ENCODE data around the gene FBXW12.

Gene FBXW12

DNA sequence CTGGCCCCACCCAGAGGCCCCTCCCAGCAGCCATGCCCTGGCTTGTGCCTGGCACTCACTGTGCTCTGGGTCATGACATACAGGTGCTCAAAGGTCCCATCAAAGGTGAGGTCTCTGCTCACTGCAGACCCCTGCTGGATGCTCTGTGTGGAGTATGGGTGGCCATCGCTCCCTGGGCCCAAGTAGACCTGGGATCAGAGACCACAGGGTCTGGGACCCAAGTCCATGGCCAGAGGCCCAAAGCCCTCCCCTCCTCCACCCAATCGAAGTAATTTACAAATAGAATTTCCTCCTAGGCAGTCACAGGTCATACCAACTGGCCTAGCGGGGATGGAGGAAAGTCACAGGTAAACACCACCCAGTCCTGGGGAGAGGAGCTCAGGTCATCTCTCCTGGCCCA lies 50.3 kb downstream of the FBXW12 start:
- no peak for DNase-seq (ENCODE audit: low read depth in 2 of 2)

DNA sequence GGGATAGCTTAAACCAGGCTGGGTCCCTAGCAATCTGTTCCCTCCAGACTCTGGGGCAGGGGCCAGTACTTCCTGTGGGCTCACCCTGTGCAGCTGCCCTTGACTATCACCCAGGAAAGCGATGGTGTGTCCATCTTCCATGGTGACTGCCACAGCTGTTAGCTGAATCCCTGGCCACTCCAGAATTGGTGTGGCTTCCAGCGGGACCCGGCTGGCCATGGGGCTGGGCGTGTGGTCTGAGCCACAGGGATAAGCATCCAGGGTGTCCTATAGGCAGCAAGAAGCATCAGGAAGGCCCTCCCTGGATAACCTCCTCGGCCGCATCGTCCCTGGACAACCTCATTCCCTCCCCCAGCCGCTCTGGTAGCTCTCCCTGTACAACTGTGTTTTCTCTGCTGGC lies 50.7 kb downstream of the FBXW12 start:
- DNase-seq (ENCODE audit: low read depth in 2 of 2), result no peak

DNA sequence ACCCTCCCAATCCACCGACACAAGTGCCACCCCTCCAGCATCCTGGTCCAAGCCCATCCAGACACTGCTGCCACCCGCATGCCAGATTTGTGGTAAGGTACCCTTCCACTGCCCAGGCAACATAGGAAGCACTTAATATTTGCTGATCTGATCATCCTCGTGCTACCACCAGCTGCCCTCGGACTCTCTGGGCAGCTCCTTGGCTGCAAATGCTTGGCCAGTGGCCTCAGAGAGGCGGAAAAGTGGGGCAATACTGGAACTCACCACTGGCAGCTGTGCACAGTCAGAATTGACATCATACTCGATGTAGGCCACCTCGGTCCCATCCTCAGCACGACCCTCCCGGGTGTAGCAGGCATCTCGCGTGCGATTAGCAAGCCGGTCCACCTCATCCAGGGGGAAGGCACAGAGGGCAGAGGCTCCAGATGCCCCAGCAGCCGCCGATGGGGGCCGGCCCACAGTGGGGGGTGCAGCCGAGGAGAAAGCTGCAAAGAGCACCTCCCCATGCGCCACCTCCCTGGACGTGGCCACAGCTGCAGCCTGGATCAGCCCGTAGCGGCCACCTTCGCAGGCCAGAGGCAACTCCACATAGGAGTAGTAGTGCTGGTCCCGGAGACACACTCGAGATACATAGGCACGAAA lies 51.3 kb downstream of the FBXW12 start:
- DNase-seq (ENCODE audit: low read depth in 2 of 2), result no peak

DNA sequence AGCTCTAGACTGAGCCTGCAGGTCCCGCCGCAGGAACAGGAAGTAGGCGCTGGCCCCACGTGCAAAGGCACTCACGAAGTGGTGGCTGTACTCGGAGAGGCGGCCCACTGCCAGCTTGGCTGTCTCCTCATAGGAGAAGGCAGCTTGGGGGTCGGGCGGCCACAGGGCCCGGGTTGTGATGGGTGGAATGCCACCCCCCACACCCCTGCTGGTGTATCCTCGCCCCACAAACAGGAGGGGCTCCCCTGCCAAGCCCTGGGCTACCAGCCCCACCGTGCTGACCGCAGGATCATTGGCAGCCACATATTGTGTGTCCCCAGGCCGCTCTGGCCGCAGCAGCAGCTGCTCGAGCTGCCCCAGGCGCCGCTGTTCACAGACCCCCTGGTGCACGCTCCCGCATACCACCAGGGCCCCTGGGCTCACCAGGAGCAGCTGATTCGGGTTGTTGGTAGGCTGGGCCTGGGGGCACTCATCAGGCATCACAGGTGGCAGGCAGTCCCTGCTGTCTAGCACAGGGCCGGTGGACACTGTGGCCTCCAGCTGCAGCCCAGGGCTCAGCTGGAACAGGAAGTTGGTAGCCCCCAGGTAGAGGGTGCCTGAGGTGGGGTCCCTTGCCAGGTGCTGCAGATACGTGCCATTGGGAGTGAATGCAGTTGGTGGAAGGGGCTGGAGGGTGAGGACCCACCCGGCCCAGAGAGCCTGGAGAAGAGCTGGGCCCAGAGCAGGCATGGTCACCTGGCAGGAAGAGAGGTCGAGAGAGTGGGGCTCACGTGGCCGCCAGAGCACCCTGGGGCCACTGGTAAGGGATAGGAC lies 52.1 kb downstream of the FBXW12 start:
- DNase-seq (ENCODE audit: low read depth in 2 of 2), result no peak

DNA sequence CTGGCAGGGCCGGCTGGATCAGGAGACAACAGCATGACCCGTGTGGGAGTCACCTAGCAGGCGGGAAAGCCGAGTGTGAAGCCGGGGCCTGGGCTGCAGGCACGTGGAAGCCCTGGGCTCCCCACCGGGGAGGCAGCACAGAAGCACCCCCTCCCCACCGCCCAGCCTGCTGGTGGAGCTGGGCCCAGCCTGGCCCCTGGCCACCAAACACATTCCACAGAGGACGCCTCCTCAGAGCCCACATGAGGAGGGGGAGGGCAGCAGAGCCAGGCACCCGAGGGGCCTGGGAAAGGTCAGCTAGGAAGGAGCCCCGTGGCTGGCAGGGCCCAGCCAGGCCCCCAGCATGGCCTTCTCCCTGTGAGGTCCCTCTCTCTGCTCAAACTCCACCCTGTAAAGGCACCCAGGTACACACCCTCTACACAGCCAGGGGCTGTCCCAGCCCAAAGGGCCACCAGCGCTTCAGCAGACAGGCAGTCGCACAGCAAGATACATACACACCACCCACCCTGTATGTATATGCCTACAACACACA lies 53.3 kb downstream of the FBXW12 start:
- no peak for DNase-seq (ENCODE audit: low read depth in 2 of 2)

- no peak for DNase-seq (ENCODE audit: low read depth in 2 of 2)
Measured at GRCh38 chr3:48426401-48426909, 54.4 kb downstream of the FBXW12 start.

GRCh38 chr3:48426944-48427629 lies 55.1 kb downstream of the FBXW12 start:
- no peak for DNase-seq (ENCODE audit: low read depth in 2 of 2)

- no peak for DNase-seq (ENCODE audit: low read depth in 2 of 2)
Measured at GRCh38 chr3:48427630-48427962, 55.6 kb downstream of the FBXW12 start.

DNA sequence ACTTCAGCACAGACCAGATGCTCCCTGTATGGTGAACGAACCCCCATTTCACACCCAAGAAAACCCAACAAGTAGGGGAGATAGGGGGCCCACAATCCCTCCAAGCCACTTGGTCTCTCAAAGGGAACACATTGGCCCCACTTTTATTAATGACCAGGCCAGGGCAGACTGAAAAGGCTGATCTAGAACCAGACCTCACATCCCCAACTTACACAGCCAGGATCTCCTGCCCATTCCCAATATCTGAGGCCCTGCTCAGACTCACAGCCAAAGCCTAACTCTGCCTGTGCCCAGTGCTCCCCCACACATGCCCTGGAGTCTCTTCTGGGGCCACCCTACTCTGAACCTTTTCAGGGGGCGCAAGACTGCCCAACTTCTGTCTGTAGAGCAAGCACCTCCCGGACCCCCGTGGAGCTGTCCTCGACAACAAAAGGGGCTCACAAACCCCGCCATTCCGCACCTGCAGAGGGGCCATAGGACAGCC lies 56.1 kb downstream of the FBXW12 start:
- DNase-seq (ENCODE audit: low read depth in 2 of 2), result no peak

GRCh38 chr3:48428572-48429316 lies 56.7 kb downstream of the FBXW12 start:
- DNase-seq (ENCODE audit: low read depth in 2 of 2), result no peak

DNA sequence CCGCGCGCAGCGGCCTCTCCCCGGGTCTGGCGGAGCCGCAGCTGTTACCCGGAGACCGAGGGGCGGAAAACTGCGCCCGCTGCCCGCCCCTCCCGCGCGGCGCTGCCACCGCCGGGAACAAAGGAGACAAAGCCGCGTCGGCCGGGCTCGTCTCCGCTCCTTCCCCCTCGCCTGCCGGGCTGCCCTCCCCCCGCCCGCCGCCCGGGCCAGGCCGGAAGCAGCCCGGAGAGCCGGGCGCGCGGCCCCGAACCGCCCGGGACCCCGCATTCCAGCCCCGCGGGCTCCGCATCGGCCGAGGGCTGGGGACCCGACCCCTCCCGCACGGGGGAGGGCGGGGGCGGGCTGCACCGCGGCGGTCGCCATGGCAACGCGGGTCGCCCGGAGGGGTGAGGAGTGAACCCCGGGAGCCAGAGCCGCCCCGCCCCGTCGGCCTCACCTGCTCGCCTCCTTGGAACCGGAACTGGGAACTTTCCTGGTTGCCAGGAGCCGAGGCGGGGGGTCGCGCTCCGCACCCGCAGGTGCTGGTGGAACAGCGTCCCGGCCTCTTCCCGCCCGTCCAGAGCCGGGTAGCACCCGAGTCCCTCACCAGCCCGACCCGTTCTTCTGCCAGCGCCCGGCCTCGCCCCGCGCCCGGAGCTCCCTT lies 57.4 kb downstream of the FBXW12 start:
- DNase-seq (ENCODE audit: low read depth in 2 of 2), result peak; percentile 30 to 41

- no peak for DNase-seq (ENCODE audit: low read depth in 2 of 2)
Measured at GRCh38 chr3:48429960-48430707, 58.1 kb downstream of the FBXW12 start, which contains the start of gene PLXNB1. TSS of gene PLXNB1 (minus strand) at chr3:48430086. CDS start at chr3:48424611, 5,475 bp downstream.

DNA sequence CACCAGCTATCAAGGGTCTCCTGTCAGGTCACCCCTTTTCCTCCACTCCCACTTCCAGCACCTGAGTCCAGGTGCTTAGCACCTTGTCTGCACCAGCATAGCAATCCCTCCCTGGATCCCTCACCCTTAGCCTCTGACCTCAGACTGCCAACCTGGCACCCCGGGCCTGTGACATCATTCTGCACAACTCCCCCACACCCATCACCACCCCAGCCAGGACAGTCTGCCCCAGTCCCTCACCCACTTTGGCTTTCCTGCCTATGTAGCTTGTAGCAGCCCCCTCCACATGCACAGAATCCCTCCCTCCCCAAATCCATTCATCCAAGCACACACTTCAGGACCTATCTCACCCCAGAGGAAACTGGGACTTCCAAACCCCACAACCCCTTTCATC lies 58.7 kb downstream of the FBXW12 start:
- no peak for DNase-seq (ENCODE audit: low read depth in 2 of 2)

- DNase-seq (ENCODE audit: low read depth in 2 of 2), result no peak
Measured at GRCh38 chr3:48431224-48432029, 59.4 kb downstream of the FBXW12 start.

- DNase-seq (ENCODE audit: low read depth in 2 of 2), result no peak
Measured at GRCh38 chr3:48432411-48433371, 60.7 kb downstream of the FBXW12 start.

DNA sequence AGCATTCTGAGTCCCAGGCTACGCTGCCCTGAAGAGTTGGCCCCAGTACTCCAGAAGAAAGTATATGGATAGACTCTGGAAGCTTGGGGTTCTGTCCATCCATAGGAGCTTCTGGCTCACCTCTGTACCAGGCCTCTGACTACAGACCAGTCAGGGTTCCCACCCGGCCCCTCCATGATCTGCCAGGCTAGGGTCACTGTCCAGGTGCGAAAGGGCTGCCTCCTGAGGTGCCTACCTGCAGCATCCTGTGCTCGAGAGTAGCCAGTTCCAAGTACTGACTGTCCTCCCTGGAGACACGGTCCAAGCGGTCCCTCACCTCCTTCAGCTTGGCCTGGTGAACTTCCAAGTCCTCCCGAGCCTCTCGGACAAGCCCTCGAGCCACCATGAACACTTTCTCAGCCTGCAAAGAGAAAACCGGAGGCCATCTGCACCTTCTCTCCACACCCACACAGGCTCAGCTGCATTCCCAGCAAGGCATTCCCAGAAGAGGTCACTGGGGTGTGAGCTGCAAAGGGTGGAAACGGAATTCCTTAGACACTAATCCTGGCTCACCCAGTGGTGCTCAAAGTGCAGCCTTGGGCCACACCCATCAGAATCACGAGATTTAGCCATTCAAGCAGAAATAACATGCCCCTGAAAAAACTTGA lies 61.6 kb downstream of the FBXW12 start:
- DNase-seq (ENCODE audit: low read depth in 2 of 2), result no peak

GRCh38 chr3:48434591-48435222 lies 62.7 kb downstream of the FBXW12 start:
- DNase-seq (ENCODE audit: low read depth in 2 of 2), result no peak

Measured in stimulated activated CD8-positive, alpha-beta memory T cell treated with anti-CD3 and anti-CD28 coated beads, Interleukin-2, amount 100 ng/mL, for 48 hours (primary cell).